ENCODE data around the gene CRIM1. TPM values are rescaled to one million over a fixed set of nuclear protein-coding genes. Genes with fewer than 3 reads are reported as not detected.

Gene CRIM1
- total and polyA plus RNA-seq, 2 donors (not counting 1 experiment from before 2014, with no cell fraction given) = 364 to 661 TPM

GRCh38 chr2:36579297-36579664, 223.7 kb downstream of the CRIM1 start:
- no peak overlapping the region for H3K9ac ChIP-seq (ENCODE audit: insufficient read depth, low read length)
- TF ChIP-seq CTCF (conservative IDR thresholded peaks at IDR 0.05 in 1 of 2, IDR thresholded peaks at IDR 0.05 in 1 of 2; ENCODE audit: low read depth in 1 of 2, low read length in 2 of 2) = no peak
- no peak for TF ChIP-seq EZH2 (IDR thresholded peaks at IDR 0.05; ENCODE audit: low read length, missing control alignments)
- H3K9me3 ChIP-seq (ENCODE audit: control insufficient read depth, insufficient read depth, low read depth, low read length) = no peaks in the 10 kb centered on the region
- no peak for DNase-seq (ENCODE audit: low read depth in 2 of 2)
- H3K27ac ChIP-seq (ENCODE audit: insufficient read depth, low read length) = no peak overlapping the region
- H3K4me3 ChIP-seq (replicated peaks in 1 of 4; ENCODE audit: control extremely low read depth in 1 of 4, insufficient read depth in 1 of 4, low read depth in 3 of 4, low read length in 4 of 4) = no peak overlapping the region
- no peaks in the 10 kb centered on the region for H4K20me1 ChIP-seq (ENCODE audit: control insufficient read depth, extremely low read depth, insufficient read depth, low read length)
- no peaks in the 10 kb centered on the region for H3K27me3 ChIP-seq (ENCODE audit: control insufficient read depth, insufficient read depth, low read length)
- H3K4me1 ChIP-seq (ENCODE audit: control insufficient read depth, extremely low read depth, insufficient read depth, low read length) = no peaks in the 10 kb centered on the region
- H3K4me2 ChIP-seq (ENCODE audit: extremely low read depth, insufficient read depth, low read length) = no peak overlapping the region
- H2AFZ ChIP-seq (ENCODE audit: low read length) = no peak overlapping the region
- peaks cover 6% of the 10 kb centered on the region for H3K36me3 ChIP-seq (ENCODE audit: control insufficient read depth, insufficient read depth, low read length)
- no peaks in the 10 kb centered on the region for H3K79me2 ChIP-seq (ENCODE audit: control insufficient read depth, insufficient read depth, low read length)

- H3K4me2 ChIP-seq (ENCODE audit: extremely low read depth, insufficient read depth, low read length) = no peak overlapping the region
- DNase-seq (ENCODE audit: low read depth in 2 of 2) = no peak
- no peaks in the 10 kb centered on the region for H4K20me1 ChIP-seq (ENCODE audit: control insufficient read depth, extremely low read depth, insufficient read depth, low read length)
- H3K9me3 ChIP-seq (ENCODE audit: control insufficient read depth, insufficient read depth, low read depth, low read length) = no peaks in the 10 kb centered on the region
- no peak for TF ChIP-seq EZH2 (IDR thresholded peaks at IDR 0.05; ENCODE audit: low read length, missing control alignments)
- TF ChIP-seq CTCF (conservative IDR thresholded peaks at IDR 0.05 in 1 of 2, IDR thresholded peaks at IDR 0.05 in 1 of 2; ENCODE audit: low read depth in 1 of 2, low read length in 2 of 2) = no peak
- no peak overlapping the region for H2AFZ ChIP-seq (ENCODE audit: low read length)
- no peak overlapping the region for H3K27ac ChIP-seq (ENCODE audit: insufficient read depth, low read length)
- no peak overlapping the region for H3K4me3 ChIP-seq (replicated peaks in 1 of 4; ENCODE audit: control extremely low read depth in 1 of 4, insufficient read depth in 1 of 4, low read depth in 3 of 4, low read length in 4 of 4)
- H3K4me1 ChIP-seq (ENCODE audit: control insufficient read depth, extremely low read depth, insufficient read depth, low read length) = no peaks in the 10 kb centered on the region
- peaks cover 11% of the 10 kb centered on the region for H3K79me2 ChIP-seq (ENCODE audit: control insufficient read depth, insufficient read depth, low read length)
- H3K27me3 ChIP-seq (ENCODE audit: control insufficient read depth, insufficient read depth, low read length) = no peaks in the 10 kb centered on the region
- H3K36me3 ChIP-seq (ENCODE audit: control insufficient read depth, insufficient read depth, low read length) = peaks cover 6% of the 10 kb centered on the region
- H3K9ac ChIP-seq (ENCODE audit: insufficient read depth, low read length) = no peak overlapping the region
These were observed 227.0 kb downstream of the CRIM1 start for GRCh38 chr2:36582538-36582937.

- H3K9ac ChIP-seq (ENCODE audit: insufficient read depth, low read length) = no peak overlapping the region
- H3K27ac ChIP-seq (ENCODE audit: insufficient read depth, low read length) = no peak overlapping the region
- H3K79me2 ChIP-seq (ENCODE audit: control insufficient read depth, insufficient read depth, low read length) = peaks cover 14% of the 10 kb centered on the region
- TF ChIP-seq CTCF (conservative IDR thresholded peaks at IDR 0.05 in 1 of 2, IDR thresholded peaks at IDR 0.05 in 1 of 2; ENCODE audit: low read depth in 1 of 2, low read length in 2 of 2) (no peak), EZH2 (IDR thresholded peaks at IDR 0.05; ENCODE audit: low read length, missing control alignments) (no peak)
- H3K9me3 ChIP-seq (ENCODE audit: control insufficient read depth, insufficient read depth, low read depth, low read length) = no peaks in the 10 kb centered on the region
- no peaks in the 10 kb centered on the region for H4K20me1 ChIP-seq (ENCODE audit: control insufficient read depth, extremely low read depth, insufficient read depth, low read length)
- no peaks in the 10 kb centered on the region for H3K4me1 ChIP-seq (ENCODE audit: control insufficient read depth, extremely low read depth, insufficient read depth, low read length)
- H3K4me3 ChIP-seq (replicated peaks in 1 of 4; ENCODE audit: control extremely low read depth in 1 of 4, insufficient read depth in 1 of 4, low read depth in 3 of 4, low read length in 4 of 4) = no peak overlapping the region
- H3K36me3 ChIP-seq (ENCODE audit: control insufficient read depth, insufficient read depth, low read length) = peaks cover 6% of the 10 kb centered on the region
- DNase-seq (ENCODE audit: low read depth in 2 of 2) = no peak
- no peak overlapping the region for H3K4me2 ChIP-seq (ENCODE audit: extremely low read depth, insufficient read depth, low read length)
- H2AFZ ChIP-seq (ENCODE audit: low read length) = no peak overlapping the region
- H3K27me3 ChIP-seq (ENCODE audit: control insufficient read depth, insufficient read depth, low read length) = no peaks in the 10 kb centered on the region
These were observed 227.4 kb downstream of the CRIM1 start for GRCh38 chr2:36582951-36583350.

All from fibroblast of lung (primary cell).